Cardiac septum (tissue), 1 donor: ENCODE measurements around the gene NRROS. TPM values are rescaled to one million over a fixed set of nuclear protein-coding genes. Genes with fewer than 3 reads are reported as not detected.

ENCODE experiments used
- DNase-seq: peaks from one replicate; pipeline ENCODE4 v3.0.0-alpha.2; 2020; ENCODE audit warnings: low spot score
- intact Hi-C: fragments of 100-400 bp; cut with DNase I; formaldehyde crosslinking; loops from one replicate; pipeline ENCODE4 v1.14.0; 2022
- total RNA-seq: library from RNA; stranded (reverse); fragmentation: NEBNext Ultra II Directional; extraction: Animal tissue kit (Norgen Biotek cat#: 25700); gene quantifications from one replicate; pipeline ENCODE4 v1.2.1, GENCODE V29; 2021
- donor health status: DM: no; HTN: no; CAD: no.

Gene NRROS
- total RNA-seq, 1 donor from 2014 or later = 2.6 TPM

- intact Hi-C loops = no loop called here
- no peak for DNase-seq
Measured at GRCh38 chr3:196667056-196667825, 27.7 kb downstream of the NRROS start.

GRCh38 chr3:196670339-196670738, 30.8 kb downstream of the NRROS start:
- intact Hi-C loops = no loop called here
- DNase-seq = no peak

- no peak for DNase-seq
- intact Hi-C loops = no loop called here
Measured at GRCh38 chr3:196673632-196674031, 34.1 kb downstream of the NRROS start.

- intact Hi-C loops = no loop called here
Measured at GRCh38 chr3:196677353-196677752, 37.9 kb downstream of the NRROS start.

GRCh38 chr3:196677931-196678330, 38.4 kb downstream of the NRROS start:
- intact Hi-C loops = no loop called here

More at GRCh38 chr3:196677353-196677752, 37.9 kb downstream of the NRROS start:
- DNase-seq = no peak

GRCh38 chr3:196684548-196685407, 45.3 kb downstream of the NRROS start:
- intact Hi-C loops = loop anchor here (1.0 to 10.0 kb wide), 3 partner anchors 75 to 430 kb away; no protein-coding TSS in a partner anchor
- DNase-seq = no peak

More at GRCh38 chr3:196677931-196678330, 38.4 kb downstream of the NRROS start:
- no peak for DNase-seq

GRCh38 chr3:196686436-196686835, 46.9 kb downstream of the NRROS start:
- DNase-seq = no peak
- intact Hi-C loops = loop anchor here (5.0 to 10.0 kb wide), 2 partner anchors 149 to 432 kb away; no protein-coding TSS in a partner anchor

- intact Hi-C loops = loop anchor here (5.0 to 10.0 kb wide), 2 partner anchors 151 to 434 kb away; no protein-coding TSS in a partner anchor
- DNase-seq = peak; percentile 85
Measured at GRCh38 chr3:196688349-196688748, 48.9 kb downstream of the NRROS start.

GRCh38 chr3:196689941-196690660, 50.6 kb downstream of the NRROS start:
- DNase-seq = no peak
- intact Hi-C loops = loop anchor here (5.0 to 10.0 kb wide), 2 partner anchors 153 to 435 kb away; no protein-coding TSS in a partner anchor

GRCh38 chr3:196691386-196691785, 51.9 kb downstream of the NRROS start:
- DNase-seq = no peak
- intact Hi-C loops = no loop called here

- intact Hi-C loops = no loop called here
- no peak for DNase-seq
Measured at GRCh38 chr3:196694202-196694638, 54.7 kb downstream of the NRROS start.

GRCh38 chr3:196694941-196695848, 55.7 kb downstream of the NRROS start:
- intact Hi-C loops = no loop called here

GRCh38 chr3:196695849-196696226, 56.3 kb downstream of the NRROS start:
- DNase-seq = no peak
- intact Hi-C loops = no loop called here

More at GRCh38 chr3:196694941-196695848, 55.7 kb downstream of the NRROS start:
- no peak for DNase-seq

GRCh38 chr3:196697270-196697669, 57.8 kb downstream of the NRROS start:
- no peak for DNase-seq
- intact Hi-C loops = no loop called here

- intact Hi-C loops = no loop called here
- no peak for DNase-seq
Measured at GRCh38 chr3:196699749-196700148, 60.3 kb downstream of the NRROS start.

- intact Hi-C loops = no loop called here
- DNase-seq = no peak
Measured at GRCh38 chr3:196700801-196701200, 61.3 kb downstream of the NRROS start.

- intact Hi-C loops = no loop called here
- DNase-seq = no peak
Measured at GRCh38 chr3:196706327-196706726, 66.8 kb downstream of the NRROS start.

GRCh38 chr3:196706731-196707130, 67.2 kb downstream of the NRROS start:
- intact Hi-C loops = no loop called here
- no peak for DNase-seq

- no peak for DNase-seq
- intact Hi-C loops = no loop called here
Measured at GRCh38 chr3:196707566-196707965, 68.1 kb downstream of the NRROS start.
